ENCODE data around the gene SEMA3B.
A peak's percentile ranks its signal among the peaks of the same experiment; 100 is the strongest.
"Not testable (repeated sequence)": the region's sequence is repeated elsewhere in the genome, so short reads cannot be mapped to it uniquely, and the experiment has no call there.

SEMA3B gene

DNA sequence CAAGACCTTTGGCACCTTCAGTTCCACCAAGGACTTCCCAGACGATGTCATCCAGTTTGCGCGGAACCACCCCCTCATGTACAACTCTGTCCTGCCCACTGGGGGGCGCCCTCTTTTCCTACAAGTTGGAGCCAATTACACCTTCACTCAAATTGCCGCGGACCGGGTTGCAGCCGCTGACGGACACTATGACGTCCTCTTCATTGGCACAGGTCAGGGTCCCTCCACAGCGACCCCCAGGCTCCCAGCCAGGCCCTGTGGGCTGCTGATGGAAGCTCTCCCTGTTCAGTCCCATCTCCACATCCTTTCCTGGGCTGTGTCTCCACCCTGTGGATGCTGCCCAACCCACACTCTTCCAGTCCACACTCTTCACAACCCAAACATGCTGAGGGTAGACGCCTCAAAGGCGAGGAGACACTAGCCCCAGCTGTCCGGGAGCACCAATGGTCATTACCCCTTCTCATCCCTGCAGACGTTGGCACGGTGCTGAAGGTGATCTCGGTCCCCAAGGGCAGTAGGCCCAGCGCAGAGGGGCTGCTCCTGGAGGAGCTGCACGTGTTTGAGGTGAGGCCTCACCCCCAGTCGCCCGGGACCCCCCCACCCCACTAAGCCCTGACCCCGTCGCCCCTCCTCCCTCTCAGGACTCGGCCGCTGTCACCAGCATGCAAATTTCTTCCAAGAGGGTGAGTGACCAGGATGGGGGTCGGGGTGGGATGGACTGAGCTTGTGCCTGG is 5.6 kb downstream of the SEMA3B start:
- peak; percentile 54 to 64 for DNase-seq

DNA sequence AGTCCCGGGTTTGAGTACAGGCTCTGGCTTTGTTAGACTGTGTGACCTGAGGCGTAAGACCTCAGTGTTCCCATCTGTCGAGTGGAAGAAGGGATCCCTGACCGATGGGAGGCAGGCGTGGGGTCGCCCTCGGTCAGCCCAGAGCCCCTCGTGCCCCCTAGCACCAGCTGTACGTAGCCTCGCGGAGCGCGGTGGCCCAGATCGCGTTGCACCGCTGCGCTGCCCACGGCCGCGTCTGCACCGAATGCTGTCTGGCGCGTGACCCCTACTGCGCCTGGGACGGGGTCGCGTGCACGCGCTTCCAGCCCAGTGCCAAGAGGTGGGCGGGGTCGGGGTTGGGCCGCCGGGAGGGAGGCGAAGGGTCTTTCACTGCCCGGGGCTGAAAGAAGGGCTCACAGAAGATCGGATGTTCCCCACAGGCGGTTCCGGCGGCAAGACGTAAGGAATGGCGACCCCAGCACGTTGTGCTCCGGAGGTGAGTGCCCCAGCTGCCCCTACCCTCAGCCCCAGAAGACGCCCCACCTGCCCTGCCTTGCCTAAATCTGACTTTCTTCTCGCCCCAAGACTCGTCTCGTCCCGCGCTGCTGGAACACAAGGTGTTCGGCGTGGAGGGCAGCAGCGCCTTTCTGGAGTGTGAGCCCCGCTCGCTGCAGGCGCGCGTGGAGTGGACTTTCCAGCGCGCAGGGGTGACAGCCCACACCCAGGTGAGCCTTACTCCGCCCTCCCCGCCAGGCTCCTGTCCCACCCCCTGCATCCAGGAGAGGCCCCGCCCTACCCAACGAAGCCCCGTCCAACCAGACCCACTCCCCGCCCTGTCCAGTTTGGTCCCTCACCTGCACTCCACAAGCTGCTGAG is 6.4 kb downstream of the SEMA3B start:
- DNase-seq: no peak

DNA sequence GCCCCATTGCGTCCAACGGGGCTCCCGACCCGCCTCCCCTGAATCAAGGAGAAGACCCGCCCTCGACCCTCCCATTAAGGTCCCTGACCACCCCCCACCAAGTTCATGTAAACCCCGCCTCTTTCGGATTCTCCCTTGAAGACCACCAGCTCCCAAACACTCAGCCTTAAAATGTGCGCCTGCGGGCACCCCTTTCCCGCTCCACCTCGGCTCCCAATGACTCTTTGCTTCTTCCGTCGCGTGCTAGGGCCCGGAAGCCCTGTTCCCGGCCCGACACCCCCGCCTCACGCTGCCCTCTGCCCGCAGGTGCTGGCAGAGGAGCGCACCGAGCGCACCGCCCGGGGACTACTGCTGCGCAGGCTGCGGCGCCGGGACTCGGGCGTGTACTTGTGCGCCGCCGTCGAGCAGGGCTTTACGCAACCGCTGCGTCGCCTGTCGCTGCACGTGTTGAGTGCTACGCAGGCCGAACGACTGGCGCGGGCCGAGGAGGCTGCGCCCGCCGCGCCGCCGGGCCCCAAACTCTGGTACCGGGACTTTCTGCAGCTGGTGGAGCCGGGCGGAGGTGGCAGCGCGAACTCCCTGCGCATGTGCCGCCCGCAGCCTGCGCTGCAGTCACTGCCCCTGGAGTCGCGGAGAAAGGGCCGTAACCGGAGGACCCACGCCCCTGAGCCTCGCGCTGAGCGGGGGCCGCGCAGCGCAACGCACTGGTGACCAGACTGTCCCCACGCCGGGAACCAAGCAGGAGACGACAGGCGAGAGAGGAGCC is 7.2 kb downstream of the SEMA3B start:
- no peak for DNase-seq

DNA sequence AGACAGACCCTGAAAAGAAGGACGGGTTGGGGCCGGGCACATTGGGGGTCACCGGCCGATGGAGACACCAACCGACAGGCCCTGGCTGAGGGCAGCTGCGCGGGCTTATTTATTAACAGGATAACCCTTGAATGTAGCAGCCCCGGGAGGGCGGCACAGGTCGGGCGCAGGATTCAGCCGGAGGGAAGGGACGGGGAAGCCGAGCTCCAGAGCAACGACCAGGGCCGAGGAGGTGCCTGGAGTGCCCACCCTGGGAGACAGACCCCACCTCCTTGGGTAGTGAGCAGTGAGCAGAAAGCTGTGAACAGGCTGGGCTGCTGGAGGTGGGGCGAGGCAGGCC is 7.8 kb downstream of the SEMA3B start:
- DNase-seq: no peak

DNA sequence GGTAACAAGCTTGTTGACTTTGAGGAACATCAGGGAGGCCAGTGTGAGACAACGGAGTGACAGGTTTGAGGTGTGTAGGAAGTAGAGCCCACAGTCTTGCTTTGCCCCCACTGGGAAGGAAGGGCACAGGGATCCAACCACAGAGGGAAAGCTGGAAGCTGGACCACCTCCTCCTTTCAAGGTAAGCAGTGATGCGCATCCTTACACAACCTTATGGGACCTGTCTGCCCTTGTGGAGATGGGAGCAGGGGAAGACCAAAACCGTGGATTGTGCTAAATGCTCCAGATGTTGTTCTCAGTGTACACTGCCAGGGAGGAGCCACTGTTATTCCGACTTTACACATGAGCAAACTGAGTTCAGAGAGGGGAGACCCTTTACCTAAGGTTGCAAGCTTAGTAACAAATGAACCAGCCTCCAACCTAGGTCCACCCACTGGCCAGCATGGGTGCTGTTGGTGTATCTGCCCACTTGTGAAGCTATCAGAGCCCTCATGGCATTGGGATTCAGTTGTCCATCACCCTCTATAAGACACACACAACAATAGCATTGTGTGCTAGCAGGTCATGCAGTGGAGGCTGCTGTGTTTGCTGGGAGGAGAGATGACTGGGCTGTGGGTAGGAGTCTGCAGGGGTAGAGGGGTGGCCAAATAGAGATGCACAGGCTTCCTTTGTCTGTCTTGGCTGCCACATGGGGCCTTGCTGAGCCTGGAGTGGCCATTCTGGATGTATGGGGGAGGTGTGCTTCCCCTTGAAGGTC is 9.4 kb downstream of the SEMA3B start:
- DNase-seq: no peak

DNA sequence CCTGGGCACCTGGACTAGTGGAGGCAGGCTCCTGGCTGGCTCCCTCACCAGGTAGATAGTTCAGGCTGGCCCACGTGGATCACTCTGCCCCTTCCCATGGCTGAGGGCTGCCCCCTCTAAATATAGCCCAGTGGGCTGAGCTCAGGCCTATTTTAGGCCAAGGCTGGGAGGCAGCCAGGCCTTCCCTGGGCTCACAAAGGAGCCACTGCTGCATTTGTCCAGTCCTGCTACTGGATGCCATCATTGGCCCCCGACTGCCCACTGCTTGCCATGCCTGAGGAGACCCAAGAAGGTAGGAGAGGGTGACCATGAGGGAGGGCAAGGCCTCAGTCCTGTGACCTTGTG is 9.9 kb downstream of the SEMA3B start, which contains the start of gene LSMEM2:
Gene LSMEM2, plus strand, starts transcription at position 208 of the 345 bp plus-strand sequence. Its CDS starts 27 bp downstream, at position 235.
- no peak for DNase-seq

DNA sequence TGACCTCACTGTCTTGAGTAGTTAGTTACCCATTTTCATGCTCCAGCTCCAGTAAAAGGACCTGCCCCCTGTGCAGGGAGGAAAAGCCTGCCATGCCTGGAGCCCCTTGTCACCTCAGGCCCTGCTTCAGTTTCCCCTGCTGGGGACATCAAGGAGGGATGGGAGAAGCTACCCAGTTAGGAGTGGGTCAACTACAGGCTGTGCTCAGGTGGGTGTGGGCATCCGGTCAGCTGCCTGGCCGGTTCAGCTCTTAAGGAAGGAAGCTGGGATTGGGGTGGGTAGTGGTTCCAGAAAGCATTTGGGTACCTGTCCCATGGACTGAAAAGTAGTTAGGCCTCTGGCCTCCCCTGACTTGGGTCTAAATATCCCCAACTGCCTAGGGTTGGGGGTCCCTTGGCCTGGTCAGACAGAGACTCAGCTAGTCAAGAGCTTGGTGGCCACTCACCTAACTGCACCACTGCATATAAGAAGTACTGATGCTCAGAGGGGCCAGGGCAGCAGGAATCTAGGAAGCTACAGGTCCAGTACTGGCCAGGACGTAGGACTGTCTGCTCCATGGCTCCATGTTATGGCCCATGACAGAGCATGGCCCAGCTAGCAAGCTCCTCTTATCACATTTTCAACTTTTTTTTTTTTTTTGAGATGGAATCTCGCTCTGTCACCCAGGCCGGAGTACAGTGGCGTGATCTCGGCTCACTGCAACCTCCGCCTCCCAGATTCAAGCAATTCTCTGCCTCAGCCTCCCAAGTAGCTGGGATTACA is 10.5 kb downstream of the SEMA3B start:
- DNase-seq: no peak

DNA sequence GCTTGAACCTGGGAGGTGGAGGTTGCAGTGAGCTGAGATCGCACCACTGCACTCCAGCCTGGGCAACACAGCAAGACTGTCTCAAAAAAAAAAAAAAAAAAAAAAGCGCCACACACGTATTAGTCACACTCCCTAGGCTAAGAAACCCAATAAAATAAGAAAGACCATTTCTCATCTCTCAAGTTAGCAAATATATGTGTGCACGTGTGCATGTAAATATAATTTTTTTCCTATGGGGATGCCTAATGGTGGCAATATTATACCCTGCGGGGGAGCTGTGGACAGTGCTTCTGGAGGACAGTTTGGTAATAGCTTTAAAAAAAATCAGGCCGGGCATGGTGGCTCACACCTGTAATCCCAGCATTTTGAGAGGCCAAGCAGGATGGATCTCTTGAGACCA is 15.2 kb downstream of the SEMA3B start:
- not testable (repeated sequence) for DNase-seq

DNA sequence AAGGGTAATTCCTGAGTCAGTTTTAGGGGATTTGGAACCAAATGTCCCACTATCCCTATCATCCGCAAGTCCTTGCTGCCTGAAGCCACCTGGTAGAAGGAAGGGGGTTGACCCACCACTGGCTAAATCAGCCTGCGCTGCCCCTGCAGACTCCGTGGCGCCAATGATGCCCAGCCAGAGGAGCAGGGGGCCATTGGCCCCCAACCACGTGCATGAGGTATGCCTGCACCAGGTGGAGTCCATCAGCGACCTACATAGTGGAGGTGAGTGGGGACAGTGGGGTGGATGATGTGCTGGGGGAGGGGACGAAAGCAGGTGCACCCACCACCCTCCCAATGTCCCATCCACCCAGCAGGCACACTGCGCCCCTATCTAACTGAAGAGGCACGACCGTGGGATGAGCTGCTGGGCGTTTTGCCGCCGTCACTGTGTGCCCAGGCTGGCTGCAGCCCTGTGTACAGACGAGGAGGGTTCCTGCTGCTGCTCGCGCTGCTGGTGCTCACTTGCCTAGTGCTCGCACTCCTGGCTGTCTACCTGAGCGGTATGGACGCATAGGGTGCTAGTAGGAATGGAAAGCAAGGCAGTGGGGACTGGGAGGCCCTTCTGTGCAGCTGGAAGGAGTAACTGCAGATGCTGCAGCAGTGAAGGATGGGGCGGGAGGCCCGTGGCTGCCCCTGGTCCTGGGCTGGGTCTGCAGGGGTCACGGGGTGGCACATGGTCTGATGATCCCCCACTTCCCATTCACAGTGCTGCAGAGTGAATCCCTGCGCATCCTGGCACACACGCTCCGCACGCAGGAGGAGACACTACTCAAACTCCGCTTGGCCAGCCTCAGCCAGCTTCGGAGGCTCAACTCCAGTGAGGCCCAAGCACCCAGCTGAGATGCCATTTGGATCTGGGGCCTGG is 17.6 kb downstream of the SEMA3B start:
- DNase-seq: no peak

DNA sequence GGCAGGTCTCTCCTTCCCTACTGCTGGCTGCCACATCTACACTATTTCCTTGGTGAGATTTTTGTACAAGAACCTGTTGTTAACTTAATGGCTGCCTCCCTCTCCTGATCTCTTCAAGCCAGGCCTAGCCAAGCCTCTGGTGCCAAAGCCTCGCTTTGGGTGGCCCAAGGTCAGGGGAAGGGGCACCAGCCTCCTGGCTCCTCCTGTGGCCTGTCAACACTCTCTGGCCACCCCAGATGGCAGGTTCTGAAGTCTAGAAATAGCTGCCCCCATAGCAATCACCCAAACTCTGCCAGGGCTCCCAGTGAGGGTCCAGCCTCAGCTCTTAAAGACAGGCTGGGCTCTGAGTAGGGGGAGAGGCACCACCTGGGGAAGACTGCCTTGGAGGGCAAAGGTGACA is 18.3 kb downstream of the SEMA3B start:
- no peak for DNase-seq

DNA sequence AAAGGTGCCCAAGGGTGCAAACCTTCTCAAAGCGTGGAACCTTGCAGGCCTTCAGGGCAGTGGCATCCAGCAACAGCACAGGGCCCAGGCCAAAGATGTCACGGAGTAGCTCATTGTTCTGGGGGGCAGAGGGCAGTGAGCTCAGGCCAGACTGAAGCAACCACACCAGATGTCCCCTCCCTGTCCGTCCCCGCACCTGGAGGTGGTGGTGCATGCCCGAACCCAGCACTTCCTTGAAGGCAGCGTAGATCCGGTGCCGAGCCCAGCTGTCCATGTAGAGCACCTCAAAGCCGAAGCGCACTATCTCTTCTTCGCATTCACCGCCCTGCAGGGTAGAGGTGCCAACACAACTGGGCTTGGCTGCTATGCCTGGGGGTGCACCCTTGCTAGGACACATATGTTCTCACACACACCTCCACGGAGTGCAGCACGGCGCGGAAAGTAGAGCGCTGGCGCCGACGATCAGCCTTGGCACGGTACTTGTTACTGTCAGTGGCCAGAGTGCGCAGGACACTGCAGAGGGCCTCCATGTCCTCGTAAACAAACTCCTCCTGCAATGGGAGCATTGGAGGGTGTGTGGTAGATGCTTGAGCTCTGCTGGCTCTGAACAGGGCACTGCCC is 19.6 kb downstream of the SEMA3B start:
- DNase-seq: no peak

DNA sequence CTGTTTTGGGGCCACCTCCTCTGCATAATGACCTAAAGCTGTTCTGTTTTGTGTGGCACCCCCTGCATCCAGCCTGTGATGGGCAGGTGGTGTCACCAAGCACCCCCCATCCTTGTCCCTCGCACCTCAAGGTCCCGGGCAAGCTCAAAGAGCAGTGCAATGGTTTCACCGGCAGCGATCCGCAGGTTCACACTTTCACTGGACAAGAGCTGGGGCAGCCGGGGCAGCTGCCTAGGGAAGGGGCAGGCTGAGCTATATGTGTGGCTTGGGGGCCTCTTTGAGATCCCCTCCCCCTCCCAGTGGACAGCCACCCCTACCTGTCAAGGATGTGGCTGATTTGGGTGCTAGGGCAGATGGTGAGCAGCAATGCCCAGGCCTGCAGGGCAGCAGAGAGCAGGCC is 20.2 kb downstream of the SEMA3B start:
- DNase-seq: no peak

DNA sequence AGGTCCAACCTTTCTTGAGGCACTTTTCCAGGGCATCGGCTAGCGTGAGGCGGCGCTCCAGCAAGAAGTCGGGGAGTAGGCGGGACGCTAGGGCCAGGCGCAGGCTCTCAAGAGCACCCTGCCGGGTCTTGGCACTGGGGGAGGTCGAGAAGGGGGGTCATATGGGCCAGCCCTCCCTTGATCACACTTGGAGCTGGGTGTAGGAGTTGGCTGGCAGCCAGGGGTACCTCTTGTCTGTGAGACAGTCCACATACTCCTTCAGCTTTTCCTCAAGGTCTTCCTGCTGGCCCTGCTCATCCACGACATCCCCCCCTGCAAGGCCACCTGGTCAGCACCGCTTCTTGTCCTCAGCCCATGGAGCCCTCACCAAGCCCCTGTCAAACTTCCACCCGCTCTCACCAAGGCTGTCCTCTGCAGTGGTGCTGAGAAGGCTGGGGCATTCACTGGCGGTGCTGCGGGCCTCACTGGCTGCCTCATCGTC is 21.3 kb downstream of the SEMA3B start:
- DNase-seq: no peak

DNA sequence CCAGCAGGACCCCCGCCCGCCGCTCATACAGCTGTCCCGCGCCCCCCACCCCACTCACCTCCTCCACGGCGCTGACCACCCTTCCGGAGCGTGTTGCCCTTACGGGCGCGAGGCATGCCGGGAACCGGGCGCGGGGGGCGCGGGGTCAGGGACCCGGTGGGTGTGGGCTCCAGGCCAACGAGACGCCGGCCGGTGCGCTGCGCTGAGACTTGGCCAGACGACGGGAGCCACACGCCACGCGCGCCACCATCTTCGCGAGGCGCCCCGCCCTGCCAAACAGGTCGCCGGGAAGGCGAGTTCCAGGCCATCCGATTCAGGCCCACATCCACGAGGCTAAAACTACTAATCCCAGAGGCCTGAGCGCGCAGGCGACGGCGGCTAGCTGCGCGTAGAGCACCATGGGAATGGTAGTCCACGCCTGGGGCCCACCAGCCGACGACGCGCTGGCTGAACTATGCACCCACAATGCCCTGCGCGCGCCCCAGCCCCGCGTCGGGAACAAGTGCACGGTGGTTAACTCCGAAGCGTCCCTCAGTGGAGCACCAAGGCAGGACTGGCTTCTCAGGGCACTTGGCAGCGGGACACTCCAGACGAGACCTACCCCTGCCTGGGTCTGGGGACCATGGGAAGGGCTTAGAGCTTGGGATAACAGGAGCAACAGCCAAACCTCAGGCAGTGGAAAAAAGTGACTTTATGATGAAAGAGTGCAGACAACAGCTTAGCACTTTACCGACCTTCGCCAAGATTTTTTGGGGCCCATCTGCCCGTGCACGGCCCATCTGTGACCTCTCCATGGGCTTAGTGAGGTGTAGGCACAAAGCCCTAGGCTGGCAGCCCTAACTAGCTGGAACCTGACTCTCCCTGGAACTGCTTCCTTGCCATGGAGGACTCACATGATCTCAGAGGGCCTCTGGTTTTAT is 23.5 kb downstream of the SEMA3B start, which contains the start of gene IFRD2:
Gene IFRD2, minus strand, starts transcription at position 271 of the 920 bp plus-strand sequence. Its CDS starts 155 bp downstream, at position 116.
- DNase-seq: peak; percentile 95 to 97

DNA sequence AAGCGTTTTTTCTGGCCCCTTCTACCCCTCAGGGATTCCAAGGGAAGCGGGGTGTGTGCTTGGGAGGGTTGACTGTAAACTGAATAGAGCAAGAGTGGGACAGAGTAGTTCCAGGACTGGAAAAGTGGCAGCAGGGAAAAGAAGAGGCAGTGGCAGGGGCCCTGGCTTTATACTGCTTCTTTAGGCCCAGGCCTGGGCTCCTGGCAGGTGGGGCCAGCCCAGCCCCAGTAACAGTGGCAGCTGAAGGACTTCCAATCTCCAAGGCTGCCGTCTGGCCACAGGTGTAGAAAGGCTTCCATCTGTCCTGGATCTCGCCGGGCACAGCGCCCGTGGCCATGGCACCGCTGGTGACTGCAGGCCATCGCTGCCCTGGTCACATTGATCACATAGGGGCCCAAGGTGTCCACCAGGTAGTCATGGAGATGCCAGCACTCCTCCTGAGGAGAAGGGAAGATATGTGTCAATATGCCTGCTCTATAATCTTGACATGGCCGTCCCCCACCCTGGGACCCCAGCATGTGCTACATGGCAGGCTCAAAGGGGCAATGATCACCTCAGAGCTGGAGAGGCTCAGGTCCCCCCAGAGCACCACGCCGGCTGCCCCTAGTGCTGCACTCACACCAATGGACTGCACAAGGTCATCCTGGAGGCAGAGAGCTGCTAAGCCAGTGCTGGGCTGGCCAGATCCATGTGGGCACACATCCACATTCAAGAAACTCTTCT is 24.3 kb downstream of the SEMA3B start:
- DNase-seq: no peak

DNA sequence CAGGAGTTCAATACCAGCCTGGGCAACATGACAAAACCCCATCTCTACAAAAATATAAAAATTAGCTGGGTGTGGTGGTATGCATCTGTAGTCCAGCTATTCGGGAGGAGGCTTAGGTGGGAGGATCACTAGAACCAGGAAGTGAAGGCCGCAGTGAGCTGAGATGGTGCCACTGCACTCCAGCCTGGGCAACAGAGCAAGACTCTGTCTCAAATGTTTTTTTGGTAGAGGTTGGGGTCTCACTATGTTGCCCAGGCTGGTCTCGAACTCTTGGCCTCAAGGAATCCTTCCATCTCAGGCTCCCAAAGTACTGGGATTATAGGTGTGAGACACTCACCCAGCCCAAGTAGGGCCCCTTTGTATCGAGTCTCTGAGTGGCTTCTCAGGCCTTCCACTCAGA is 25.1 kb downstream of the SEMA3B start:
- DNase-seq: no peak

DNA sequence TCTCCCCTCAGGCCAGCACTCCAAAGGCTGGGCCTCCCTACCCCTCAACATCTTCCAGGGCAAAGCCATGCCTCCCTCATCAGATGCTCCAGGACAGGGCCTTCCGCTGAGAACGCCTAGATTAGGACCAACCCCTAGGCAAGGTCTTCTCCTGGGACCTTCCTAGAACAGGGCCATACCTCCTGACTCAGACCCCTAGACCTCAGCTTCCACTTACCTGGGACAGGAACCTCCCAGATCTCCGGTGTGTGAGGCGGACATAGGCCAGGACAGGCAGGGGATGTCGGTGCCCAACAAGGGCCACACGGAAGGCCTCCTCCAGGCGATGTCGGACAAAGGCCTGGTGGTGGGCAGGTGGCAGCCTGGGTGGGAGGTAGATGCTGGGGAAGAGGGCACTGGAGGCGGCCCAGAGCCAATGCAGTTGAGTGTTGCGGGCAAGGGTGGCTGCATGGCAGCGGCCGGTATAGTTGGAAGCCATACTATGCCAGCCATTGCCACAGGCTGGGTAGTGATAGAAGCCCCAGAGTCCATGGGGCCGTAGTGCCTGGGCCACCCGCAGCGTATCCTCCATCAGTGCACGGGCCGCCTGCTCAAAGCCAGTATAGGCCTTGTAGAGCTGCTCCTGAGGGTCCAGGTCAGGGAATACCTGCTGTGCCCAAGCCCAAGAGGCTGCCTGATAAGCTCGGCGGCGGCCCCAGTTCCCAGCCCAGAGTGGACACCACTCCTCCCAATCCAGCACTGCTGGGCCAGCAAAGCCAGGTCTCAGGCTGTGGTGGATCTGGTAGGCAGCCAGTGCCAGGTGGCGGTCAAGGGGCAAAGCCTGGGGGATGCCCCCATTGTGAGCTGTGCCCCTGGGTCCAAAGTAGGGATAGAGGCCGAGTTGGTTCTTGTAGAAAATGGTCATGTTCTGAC is 25.8 kb downstream of the SEMA3B start:
- no peak for DNase-seq

Data from inflammatory macrophage treated with lipopolysaccharide for 1 hour (primary cell).